Raji (cell line): ENCODE data around the gene LYRM1.

Experiments
- POLR2A ChIP-seq: IDR thresholded peaks from 2 replicates; pipeline ENCODE4 v1.6.1; 2011; ENCODE audit warnings: low read depth, low read length, control low read depth; ENCODE audit not compliant: insufficient read depth

The LYRM1 gene

GRCh38 chr16:20897253-20897897 lies 3.2 kb upstream of the LYRM1 start:
- no peak for TF ChIP-seq POLR2A

DNA sequence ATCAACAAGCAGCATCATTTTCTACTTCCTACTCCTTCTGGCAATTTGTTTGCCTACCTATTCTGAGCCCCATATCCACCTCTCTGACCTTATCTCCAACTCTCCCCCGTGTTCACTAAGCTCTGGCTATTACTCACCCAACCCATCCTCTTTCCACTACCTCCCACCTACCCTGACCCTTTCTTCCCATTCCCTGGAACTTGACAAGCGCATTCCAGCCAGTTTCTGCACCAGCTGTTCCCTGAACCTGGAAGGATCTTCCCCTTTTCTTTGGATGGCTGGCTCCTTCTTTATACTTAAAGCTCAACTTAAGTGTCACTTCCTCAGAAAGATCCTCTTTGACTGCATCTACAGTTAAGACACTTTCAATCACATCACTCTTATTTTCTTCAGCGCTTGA lies 2.6 kb upstream of the LYRM1 start:
- no peak for TF ChIP-seq POLR2A

GRCh38 chr16:20899071-20899470 lies 1.5 kb upstream of the LYRM1 start:
- TF ChIP-seq POLR2A, result no peak

GRCh38 chr16:20899477-20900298 lies 883 bp upstream of the LYRM1 start:
- no peak for TF ChIP-seq POLR2A

- no peak for TF ChIP-seq POLR2A
Measured at GRCh38 chr16:20901068-20901435, 481 bp downstream of the LYRM1 start.

- peak; percentile 73 for TF ChIP-seq POLR2A
Measured at GRCh38 chr16:20901436-20902112, 1.0 kb downstream of the LYRM1 start.

DNA sequence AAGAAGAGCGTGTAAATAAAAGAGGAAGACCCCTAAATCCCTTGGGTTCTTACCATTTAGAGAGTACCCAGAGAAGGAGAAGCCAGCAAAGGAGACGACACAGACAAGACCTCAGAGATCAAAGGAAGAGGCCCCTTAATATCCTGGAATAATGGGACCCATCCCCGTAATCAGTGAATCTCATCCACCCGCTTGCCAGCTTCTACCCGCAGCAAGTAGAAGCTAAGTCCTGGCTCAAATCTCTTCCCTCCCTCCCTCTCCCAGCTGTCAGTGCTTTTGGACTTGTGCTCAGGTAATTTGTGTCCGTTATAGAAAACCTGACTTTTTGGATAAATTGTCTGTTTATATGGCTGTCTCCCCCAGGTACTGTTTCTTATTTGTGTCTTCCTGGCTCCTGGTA lies 1.9 kb downstream of the LYRM1 start:
- TF ChIP-seq POLR2A, result no peak

DNA sequence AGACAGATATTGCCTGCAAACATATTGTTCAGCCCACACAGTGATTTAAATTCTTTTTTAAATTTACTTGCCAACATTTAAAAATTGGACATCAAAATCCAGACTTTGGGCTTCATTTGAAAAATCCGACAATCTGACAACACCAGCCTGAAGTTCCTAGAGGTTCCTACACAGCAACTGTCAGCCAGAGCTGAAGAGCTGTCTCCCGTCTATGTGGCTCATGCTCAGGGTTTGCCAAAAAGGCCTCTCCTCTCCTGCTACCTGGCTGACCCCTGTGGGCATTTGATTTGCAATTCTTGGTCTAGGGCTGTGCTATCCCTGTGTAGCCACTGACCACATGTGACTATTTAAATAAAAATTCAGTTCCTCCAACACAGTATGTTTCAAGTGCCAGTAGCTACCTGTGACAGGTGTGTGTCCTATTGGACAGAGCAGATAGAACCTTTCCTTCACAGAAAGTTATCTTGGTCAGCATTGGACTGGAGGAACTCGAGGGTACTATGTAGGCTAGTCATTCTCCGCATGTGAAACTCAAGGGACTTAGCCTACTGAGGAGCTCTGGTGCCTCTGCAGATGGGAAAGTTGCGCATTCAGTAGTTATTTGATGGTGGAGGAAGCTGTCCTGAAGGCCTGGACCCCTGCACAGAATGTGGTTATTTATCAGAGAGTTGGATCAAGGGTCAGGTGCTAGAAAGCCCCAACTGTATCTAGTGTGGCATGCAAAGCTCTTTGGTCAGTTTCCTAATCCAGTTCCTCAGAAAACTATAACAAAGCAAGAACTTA lies 2.7 kb downstream of the LYRM1 start:
- no peak for TF ChIP-seq POLR2A

- TF ChIP-seq POLR2A, result no peak
Measured at GRCh38 chr16:20903899-20904506, 3.4 kb downstream of the LYRM1 start.

- TF ChIP-seq POLR2A, result no peak
Measured at GRCh38 chr16:20904507-20905081, 4.0 kb downstream of the LYRM1 start.

DNA sequence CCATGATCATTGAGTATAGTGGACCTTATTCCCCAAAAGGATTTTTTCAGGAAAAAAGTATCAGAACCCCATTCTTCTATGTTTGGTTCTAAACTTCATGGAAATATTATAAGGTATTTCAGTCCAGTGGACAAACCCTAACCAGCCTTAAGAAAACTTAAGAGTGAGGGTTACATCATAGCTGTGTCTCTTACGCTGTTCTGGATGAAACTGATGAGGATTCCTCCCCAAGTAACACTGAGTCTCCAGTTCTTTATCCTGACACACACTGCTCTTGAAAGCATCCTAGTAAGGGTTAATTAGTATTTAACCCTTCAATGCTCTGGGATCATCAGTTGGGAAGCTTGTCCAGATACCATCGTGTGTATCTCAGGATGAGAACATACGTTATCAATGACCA lies 5.0 kb downstream of the LYRM1 start:
- no peak for TF ChIP-seq POLR2A

GRCh38 chr16:20906341-20907255 lies 6.0 kb downstream of the LYRM1 start:
- no peak for TF ChIP-seq POLR2A

DNA sequence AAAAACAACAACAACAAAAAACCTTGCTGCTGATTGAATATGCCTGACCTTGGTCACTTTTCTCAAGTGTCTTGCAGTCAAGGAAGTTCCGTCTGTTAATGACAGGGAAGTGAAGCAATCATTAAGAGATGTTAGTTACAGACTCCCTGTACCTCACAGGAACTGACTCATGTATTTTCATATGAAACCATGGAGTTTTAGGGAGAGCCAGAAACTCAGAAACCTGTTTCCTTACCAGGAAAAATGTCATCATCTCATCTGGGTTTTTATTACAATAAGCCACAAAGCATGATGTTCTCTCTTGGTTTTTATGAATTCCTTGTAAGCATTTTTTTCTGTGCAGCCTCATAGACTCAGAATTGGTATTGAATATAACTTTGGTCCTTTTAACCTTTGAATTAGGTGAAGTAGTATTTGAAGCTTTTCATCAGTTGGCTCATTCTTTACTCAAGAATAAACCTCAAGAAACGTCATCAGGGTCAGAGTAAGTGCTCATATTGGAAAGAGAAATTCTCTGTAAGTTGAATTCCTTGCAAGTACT lies 10.3 kb downstream of the LYRM1 start:
- no peak for TF ChIP-seq POLR2A
